Effector memory CD8-positive, alpha-beta T cell (primary cell): ENCODE measurements around the gene GSK3A.

Source experiments
- ATAC-seq: fragments of 150-1000 bp; cut with Tn5 transposase; replicated peaks from 2 replicates; pipeline ENCODE4 v1.10.0; 2021; ENCODE audit warnings: mild to moderate bottlenecking, moderate library complexity
- DNase-seq, 3 experiments: peaks; one replicate each; pipeline ENCODE4 v3.0.0; 2021
- H3K27ac Mint-ChIP-seq, 2 donors: one replicate each; pipeline ENCODE4 v1.8.0; 2022; ENCODE audit warnings: mild to moderate bottlenecking in 2 of 2, mixed read lengths in 2 of 2, moderate library complexity in 2 of 2
- H3K27me3 Mint-ChIP-seq, 2 donors: one replicate each; pipeline ENCODE4 v1.8.0; 2022; ENCODE audit warnings: mixed read lengths in 2 of 2
- H3K36me3 Mint-ChIP-seq: one replicate; pipeline ENCODE4 v1.8.0; 2022; ENCODE audit warnings: mild to moderate bottlenecking, moderate library complexity, mixed read lengths; ENCODE audit not compliant: insufficient read depth
- H3K4me1 Mint-ChIP-seq, 2 donors: one replicate each; pipeline ENCODE4 v1.8.0; 2022; ENCODE audit warnings: low read depth in 2 of 2, mixed read lengths in 2 of 2
- H3K4me3 Mint-ChIP-seq, 2 donors: one replicate each; pipeline ENCODE4 v1.8.0; 2022; ENCODE audit warnings: mild to moderate bottlenecking in 2 of 2, mixed read lengths in 2 of 2, moderate library complexity in 2 of 2
- H3K9me3 Mint-ChIP-seq, 2 donors: one replicate each; pipeline ENCODE4 v1.8.0; 2022; ENCODE audit warnings: mixed read lengths in 2 of 2

Gene GSK3A

DNA sequence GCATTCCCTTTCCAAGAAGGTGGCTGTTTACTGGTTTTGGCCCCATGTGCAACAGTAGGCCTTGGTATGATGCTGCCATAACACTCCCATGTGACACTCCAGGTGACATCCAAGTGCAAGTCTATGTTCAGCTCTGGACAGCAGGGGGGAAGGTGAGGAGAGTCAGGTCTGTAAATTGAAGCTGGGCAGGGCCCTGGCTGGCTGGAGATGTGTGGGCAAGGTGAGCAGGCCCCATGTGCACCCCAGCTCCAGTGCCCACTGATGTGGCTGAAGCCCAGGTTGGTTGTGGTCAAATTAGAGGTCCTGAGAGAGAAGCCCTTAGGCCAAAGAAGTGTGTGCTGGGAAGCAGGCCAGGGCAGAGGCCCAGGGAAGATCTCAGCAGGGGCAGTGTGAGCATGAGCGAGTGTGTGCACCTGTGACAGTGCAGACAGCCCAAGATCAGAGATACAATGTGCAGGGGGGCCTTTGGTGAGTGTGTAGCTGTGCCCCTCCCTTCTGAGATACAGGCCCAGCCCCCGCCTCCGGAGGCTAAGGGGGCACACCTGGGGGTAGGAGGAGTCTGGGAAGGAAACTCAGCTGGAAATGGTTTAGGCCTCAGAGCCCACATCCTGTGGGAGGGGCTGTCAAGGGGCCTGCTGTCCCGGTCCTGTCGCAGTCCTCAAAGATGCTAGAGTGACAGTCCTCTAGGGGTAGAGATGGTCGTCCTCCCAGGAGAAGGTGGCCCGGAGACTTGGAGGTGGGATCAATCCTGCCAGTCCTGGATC lies 43.5 kb downstream of the GSK3A start:
- H3K4me1 Mint-ChIP-seq, result peaks cover 69 to 74% of the 10 kb centered on the region in 2 donors
- no peaks in the 10 kb centered on the region for H3K27me3 Mint-ChIP-seq
- DNase-seq (peak; percentile 72 to 78 (median 78)), ATAC-seq (peak; percentile 75)
- H3K9me3 Mint-ChIP-seq, result no peaks in the 10 kb centered on the region
- peak overlapping the region; percentile 83 to 96 for H3K4me3 Mint-ChIP-seq
- peak overlapping the region; percentile 93 for H3K27ac Mint-ChIP-seq
- peaks cover 68% of the 10 kb centered on the region for H3K36me3 Mint-ChIP-seq

DNA sequence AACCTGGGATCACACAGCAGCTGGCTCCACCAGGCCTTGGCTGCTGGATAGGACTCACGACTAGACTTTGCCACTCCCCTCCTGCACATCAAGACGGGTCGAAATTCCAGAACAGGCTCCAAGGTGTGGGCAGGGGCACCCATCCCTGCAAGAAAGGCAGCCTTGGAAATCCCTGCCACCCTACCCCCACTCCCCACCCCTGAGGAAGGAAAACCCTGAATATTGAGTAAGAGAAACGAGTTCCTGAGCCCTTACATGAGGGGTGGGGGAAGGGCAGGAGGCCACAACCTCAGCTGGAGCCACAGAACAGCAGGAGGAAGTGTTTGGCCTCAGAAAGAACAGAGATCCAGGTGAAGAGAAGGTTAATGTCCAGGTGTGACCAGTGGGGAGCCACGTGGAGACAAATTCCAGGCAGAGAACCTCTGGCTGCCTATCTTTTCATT lies 45.0 kb downstream of the GSK3A start:
- no peak for DNase-seq
- peak overlapping the region; percentile 29 to 47 for H3K4me3 Mint-ChIP-seq

DNA sequence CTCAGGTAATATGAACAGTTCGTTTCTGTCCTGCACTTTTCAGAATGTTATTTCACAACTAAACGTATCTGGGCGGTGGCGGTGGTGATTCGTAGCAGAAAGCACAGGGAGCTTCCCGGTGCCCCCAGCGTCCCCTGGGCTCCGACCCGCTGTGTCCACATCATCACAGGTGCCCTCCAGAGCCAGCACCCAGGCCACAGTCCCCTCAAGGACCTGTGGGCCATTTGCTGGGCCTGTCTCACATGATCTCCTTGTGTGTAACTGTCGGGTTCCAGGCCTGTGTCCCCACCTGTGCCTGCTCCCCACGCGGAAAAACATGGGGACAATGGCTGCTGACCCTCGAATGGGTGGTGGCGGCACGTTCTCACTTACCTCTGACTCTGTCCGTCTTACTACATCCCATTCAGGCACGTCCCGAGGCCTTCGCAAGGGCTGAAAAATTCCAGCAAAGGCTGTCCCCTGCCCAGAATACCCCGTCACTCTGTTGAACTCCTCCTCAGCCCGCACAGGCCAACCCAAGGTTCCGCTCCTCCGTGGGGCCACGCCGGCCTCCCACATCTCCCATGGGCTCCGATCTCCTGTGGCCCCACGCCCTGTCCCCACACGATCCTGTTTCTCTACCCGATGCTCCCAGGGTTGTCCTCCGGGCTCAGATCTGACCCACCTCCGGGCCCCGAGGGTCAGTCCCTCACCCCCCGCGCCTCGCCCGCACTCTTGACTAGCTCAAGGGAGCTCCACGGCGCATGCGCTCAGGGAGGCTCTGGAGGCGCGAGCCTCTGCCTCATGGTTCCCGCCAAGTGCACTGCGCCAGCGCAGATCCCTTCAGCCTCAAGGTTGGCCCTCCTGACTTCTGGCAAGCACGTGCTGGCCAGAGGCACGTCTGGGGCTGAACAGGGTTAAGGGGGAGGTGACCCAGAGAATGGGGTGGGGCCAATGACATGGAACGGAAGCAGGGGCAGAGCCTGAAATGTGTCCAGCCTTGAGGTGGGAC lies 46.1 kb downstream of the GSK3A start:
- Mint-ChIP-seq H3K27me3 (no peaks in the 10 kb centered on the region), H3K4me3 (peak overlapping the region; percentile 26 to 51), H3K36me3 (peaks cover 52% of the 10 kb centered on the region), H3K9me3 (no peaks in the 10 kb centered on the region), H3K27ac (peak overlapping the region; percentile 31 to 70), H3K4me1 (peaks cover 57 to 65% of the 10 kb centered on the region in 2 donors)
- DNase-seq (no peak), ATAC-seq (no peak)

More for the DNA sequence above, 45.0 kb downstream of the GSK3A start:
- no peaks in the 10 kb centered on the region for H3K27me3 Mint-ChIP-seq
- H3K36me3 Mint-ChIP-seq, result peaks cover 62% of the 10 kb centered on the region
- no peak for ATAC-seq
- H3K27ac Mint-ChIP-seq, result no peak overlapping the region
- H3K4me1 Mint-ChIP-seq, result peaks cover 60 to 65% of the 10 kb centered on the region in 2 donors
- no peaks in the 10 kb centered on the region for H3K9me3 Mint-ChIP-seq

DNA sequence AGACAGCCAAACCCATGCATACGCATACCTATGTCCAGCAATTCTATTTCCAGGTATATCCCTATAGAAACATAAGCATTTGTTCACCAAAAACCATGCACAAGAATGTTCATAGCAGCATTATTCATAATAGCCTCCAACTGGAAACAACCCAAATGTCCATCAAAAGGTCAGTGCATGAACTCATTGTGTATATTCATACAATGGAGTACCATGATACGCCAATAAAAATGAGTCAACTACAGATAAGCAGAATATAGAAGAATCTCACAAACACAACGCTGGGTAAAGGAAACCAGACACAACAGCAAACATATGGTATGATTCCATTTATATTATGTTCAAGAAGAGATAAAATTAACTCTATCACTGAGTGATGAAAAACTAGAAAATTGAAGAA lies 48.7 kb downstream of the GSK3A start:
- Mint-ChIP-seq H3K27ac (peak overlapping the region in 1 of 2 donors; percentile 28), H3K27me3 (no peaks in the 10 kb centered on the region)

DNA sequence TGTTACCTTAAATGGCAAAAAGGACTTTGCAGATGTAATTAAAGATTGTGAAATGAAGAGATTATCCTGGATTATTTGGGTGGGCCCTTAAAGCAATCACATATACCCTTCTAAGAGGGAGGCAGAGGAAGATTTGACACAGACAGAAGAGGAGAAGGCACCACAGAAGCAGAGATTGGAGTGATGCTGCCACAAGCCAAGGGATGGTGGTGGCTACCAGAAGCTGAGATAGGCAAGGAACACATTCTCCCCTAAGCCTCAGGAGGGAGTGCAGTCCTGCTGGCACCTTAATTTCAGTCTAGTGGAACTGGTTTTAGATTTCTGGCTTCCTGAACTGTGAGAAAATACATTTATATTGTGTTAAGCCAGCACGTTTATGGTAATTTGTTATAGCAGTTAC lies 49.1 kb downstream of the GSK3A start:
- no peaks in the 10 kb centered on the region for H3K27me3 Mint-ChIP-seq
- H3K4me1 Mint-ChIP-seq, result peaks cover 38 to 52% of the 10 kb centered on the region in 2 donors
- ATAC-seq (no peak), DNase-seq (no peak)
- no peak overlapping the region for H3K4me3 Mint-ChIP-seq
- peak overlapping the region in 1 of 2 donors; percentile 3 for H3K27ac Mint-ChIP-seq
- no peaks in the 10 kb centered on the region for H3K9me3 Mint-ChIP-seq
- H3K36me3 Mint-ChIP-seq, result peaks cover 42% of the 10 kb centered on the region

More for the DNA sequence above, 48.7 kb downstream of the GSK3A start:
- Mint-ChIP-seq H3K4me3 (no peak overlapping the region), H3K4me1 (peaks cover 41 to 55% of the 10 kb centered on the region in 2 donors), H3K36me3 (peaks cover 45% of the 10 kb centered on the region), H3K9me3 (no peaks in the 10 kb centered on the region)
- DNase-seq (no peak), ATAC-seq (no peak)

DNA sequence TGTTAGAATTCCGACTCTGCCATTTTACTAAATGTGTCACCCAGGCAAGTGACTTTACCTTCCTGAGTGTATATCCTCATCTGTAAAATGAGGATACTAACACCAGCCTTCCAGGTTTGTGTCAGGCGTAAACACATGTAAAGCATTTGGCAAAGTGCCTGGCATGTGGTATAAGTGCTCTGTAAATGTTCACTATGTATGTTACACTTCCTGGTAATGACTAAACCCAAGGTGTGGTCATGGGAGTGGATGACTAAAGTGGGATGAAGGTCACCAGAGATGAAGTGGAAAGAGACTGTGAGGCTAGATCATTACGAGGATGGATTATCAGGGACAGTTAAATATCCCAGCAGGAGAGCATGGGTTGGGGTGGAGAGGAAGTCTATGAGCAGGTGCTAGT lies 50.5 kb downstream of the GSK3A start:
- ATAC-seq (peak; percentile 37), DNase-seq (no peak)
- Mint-ChIP-seq H3K9me3 (no peaks in the 10 kb centered on the region), H3K4me3 (peak overlapping the region in 1 of 2 donors; percentile 28), H3K4me1 (peaks cover 33 to 47% of the 10 kb centered on the region in 2 donors), H3K27me3 (no peaks in the 10 kb centered on the region), H3K36me3 (peaks cover 29% of the 10 kb centered on the region), H3K27ac (peak overlapping the region in 1 of 2 donors; percentile 75)

DNA sequence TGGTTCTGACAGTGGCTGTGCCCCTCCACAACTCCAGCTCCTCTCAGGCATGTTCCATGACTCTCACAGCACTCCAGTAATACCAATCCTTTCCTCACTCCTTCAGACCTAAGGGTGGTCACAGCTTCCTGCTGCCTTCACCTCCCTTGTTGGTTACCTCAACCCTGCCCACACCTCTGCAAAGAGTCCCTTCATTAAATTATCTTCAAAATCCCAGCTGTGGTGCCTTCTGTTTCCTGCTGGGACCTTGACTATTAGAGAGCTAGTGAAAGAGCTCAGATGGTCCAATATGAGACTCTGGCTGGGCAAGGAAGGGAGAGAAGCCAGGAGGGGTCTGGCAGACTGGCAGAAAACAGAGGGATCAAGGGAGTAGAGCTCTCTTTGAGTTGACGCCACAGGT lies 51.1 kb downstream of the GSK3A start:
- ATAC-seq, result no peak
- H3K27ac Mint-ChIP-seq, result peak overlapping the region; percentile 11 to 75
- H3K27me3 Mint-ChIP-seq, result no peaks in the 10 kb centered on the region
- H3K36me3 Mint-ChIP-seq, result peaks cover 24% of the 10 kb centered on the region
- DNase-seq, result no peak
- no peaks in the 10 kb centered on the region for H3K9me3 Mint-ChIP-seq
- peaks cover 33 to 47% of the 10 kb centered on the region in 2 donors for H3K4me1 Mint-ChIP-seq
- H3K4me3 Mint-ChIP-seq, result peak overlapping the region in 1 of 2 donors; percentile 28

DNA sequence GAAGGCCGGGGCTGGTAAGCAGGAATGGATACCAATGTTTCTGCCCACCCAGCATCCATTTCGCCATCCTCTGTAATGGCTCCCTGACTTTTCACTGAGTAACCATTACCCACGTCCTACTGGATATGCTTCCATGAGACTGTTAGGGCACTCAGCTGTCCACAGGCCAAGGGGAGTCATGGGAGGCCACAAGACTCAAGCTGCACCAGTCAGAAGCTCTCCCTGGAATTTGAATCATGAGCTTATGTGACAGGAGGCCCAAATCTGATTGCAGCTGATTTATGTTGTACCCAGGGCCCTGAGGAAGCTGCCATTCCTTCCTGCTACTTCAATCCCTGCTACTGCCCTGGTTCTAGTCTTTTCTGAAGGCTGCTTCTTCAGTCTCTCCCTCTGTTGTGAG lies 53.3 kb downstream of the GSK3A start:
- H3K27me3 Mint-ChIP-seq, result no peaks in the 10 kb centered on the region
- no peak overlapping the region for H3K4me3 Mint-ChIP-seq
- H3K4me1 Mint-ChIP-seq, result peaks cover 45 to 61% of the 10 kb centered on the region in 2 donors
- H3K9me3 Mint-ChIP-seq, result no peaks in the 10 kb centered on the region
- no peak for DNase-seq
- peaks cover 18% of the 10 kb centered on the region for H3K36me3 Mint-ChIP-seq
- peak overlapping the region; percentile 2 to 75 for H3K27ac Mint-ChIP-seq
- no peak for ATAC-seq

DNA sequence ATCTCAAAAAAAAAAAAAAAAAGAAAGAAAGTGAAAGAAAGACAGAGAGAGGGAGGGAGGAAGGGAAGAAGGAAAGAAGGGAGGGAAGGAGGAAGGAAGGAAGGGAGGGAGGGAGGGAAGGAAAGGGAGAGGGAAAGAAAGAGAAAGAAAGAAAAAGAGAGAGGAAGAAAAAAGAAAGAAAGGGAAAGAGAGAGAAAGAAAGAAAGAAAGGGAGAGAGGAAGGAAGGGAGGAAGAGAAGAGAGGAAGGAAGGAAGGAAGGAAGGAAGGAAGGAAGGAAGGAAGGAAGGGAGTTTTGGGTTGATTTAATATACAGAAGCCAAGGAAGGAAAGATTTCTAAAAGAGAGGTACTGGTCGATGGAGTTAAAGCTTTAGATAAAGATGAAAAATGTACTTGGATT lies 53.7 kb downstream of the GSK3A start:
- DNase-seq, result no peak
- H3K4me1 Mint-ChIP-seq, result peaks cover 44 to 58% of the 10 kb centered on the region in 2 donors

DNA sequence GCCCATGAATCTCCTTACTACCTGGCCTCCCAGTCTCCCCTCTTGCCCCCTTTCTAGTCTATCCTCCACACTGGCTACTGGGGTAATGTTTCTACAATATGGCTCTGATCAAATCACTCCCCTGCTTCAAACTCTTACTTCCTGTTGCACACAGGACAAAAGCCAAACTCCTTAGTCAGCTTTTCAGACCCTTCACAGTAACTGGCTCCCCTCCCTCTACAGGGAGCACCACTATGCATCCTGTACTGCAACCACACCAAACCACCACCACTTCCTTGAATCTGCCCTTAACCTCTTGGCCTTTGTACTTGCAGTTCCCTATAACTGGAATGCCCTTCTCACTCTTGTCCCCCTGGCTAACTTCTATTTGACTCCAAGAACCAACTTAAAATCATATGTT lies 57.1 kb downstream of the GSK3A start:
- Mint-ChIP-seq H3K4me3 (peak overlapping the region; percentile 45 to 71), H3K4me1 (peaks cover 38 to 53% of the 10 kb centered on the region in 2 donors), H3K9me3 (no peaks in the 10 kb centered on the region), H3K36me3 (peaks cover 7% of the 10 kb centered on the region), H3K27ac (peak overlapping the region; percentile 9 to 50), H3K27me3 (no peaks in the 10 kb centered on the region)
- ATAC-seq, result peak; percentile 89
- peak in 1 of 3 experiments; percentile 20 for DNase-seq

More for the DNA sequence above, 53.7 kb downstream of the GSK3A start:
- Mint-ChIP-seq H3K36me3 (peaks cover 16% of the 10 kb centered on the region), H3K4me3 (no peak overlapping the region), H3K27me3 (no peaks in the 10 kb centered on the region), H3K27ac (peak overlapping the region in 1 of 2 donors; percentile 33), H3K9me3 (no peaks in the 10 kb centered on the region)
- ATAC-seq, result no peak

DNA sequence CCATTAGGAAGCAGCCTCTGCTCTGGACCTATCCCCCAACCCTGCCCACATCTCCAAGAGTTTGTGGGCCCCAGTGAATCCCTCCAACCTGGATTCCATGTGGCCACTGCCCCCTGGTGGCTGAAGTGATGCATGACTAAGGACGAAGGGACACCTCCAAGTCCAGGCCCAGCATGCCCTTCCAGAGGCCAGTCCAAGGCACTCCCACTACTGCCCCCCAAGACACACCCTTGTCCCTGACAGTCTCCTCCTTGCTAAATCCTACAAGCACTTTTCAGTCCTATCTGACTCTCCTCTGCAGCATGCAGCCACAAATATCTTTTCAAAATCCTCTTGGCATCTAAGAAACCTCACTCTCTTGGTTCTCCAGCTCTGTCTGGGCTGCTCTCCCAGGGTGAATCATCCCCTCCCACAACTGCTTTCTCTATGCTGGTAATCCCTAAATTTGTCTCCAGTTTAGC lies 58.0 kb downstream of the GSK3A start:
- H3K36me3 Mint-ChIP-seq, result peaks cover 7% of the 10 kb centered on the region
- DNase-seq, result peak; percentile 47 to 58 (median 57)
- H3K9me3 Mint-ChIP-seq, result no peaks in the 10 kb centered on the region
- H3K4me1 Mint-ChIP-seq, result peaks cover 37 to 49% of the 10 kb centered on the region in 2 donors
- H3K27me3 Mint-ChIP-seq, result no peaks in the 10 kb centered on the region
- peak; percentile 64 for ATAC-seq
- H3K27ac Mint-ChIP-seq, result peak overlapping the region; percentile 9 to 50
- H3K4me3 Mint-ChIP-seq, result peak overlapping the region; percentile 45 to 71
